Tibial nerve (tissue), 4 donors: Measurements from ENCODE around the gene PHLPP1.

Experiments
- EP300 ChIP-seq, 2 donors: sonication (generic); formaldehyde crosslinking; IDR thresholded peaks; one replicate each; pipeline ENCODE4 v1.6.1; 2017; ENCODE audit warnings: antibody characterized with exemption in 2 of 2, mild to moderate bottlenecking in 1 of 2
- POLR2A ChIP-seq, 2 donors: fragments of 450-650 bp; IDR thresholded peaks; one replicate each; pipeline ENCODE4 v1.6.1; 2017; ENCODE audit warnings: antibody characterized with exemption in 2 of 2, mild to moderate bottlenecking in 2 of 2, moderate library complexity in 2 of 2
- TF ChIP-seq, protein P1 (sequence below), 5 experiments: fragments of 200-600 bp in 3 of 5; fragments of 450-650 bp in 2 of 5; sonication (generic) in 3 of 5; IDR thresholded peaks; one replicate each; pipeline ENCODE4 v1.5.1; 2016 to 2019; ENCODE audit warnings: antibody characterized with exemption in 5 of 5, mild to moderate bottlenecking in 3 of 5, moderate library complexity in 2 of 5

DNA sequence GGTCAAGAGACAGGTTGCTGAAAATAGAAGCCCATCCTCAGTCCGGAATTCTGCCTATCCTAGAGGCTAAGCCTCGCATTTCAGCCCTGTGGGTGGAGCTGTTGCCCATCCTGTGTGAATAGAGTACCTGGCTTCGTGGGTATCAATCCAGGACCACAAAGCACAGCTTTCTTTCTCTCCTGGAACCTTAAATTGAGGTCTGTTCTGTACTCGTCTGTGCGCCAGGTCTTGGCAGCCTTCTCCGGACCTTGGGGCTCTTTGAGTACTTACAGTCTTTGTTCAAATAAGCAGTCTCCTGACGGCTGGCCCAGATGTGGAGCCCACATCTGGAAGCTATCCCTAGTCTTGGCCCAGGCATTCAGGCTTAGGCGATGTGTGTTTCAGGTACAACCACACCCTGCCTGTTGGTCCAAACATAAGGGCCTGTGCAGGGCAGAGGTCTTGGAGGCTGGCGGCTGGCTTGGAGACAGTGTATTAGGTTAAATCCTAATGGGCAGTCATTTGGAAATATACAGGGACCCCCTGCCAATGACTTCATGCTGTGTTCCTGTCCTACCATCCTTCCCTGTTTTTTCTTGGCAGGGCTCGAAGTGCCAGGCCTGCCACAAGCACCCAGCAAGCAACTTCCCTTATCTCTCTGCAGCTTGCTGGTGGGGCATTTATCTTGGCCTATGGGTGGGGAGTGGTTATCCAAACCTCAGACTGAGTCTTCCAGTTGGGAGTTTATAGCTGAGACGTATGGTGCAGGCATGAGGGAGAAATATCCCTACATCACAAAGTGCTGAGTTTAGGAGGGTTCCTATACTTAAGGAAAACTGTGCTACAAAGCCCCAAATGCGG is 310.1 kb downstream of the PHLPP1 start:
- TF ChIP-seq, protein P1, sequence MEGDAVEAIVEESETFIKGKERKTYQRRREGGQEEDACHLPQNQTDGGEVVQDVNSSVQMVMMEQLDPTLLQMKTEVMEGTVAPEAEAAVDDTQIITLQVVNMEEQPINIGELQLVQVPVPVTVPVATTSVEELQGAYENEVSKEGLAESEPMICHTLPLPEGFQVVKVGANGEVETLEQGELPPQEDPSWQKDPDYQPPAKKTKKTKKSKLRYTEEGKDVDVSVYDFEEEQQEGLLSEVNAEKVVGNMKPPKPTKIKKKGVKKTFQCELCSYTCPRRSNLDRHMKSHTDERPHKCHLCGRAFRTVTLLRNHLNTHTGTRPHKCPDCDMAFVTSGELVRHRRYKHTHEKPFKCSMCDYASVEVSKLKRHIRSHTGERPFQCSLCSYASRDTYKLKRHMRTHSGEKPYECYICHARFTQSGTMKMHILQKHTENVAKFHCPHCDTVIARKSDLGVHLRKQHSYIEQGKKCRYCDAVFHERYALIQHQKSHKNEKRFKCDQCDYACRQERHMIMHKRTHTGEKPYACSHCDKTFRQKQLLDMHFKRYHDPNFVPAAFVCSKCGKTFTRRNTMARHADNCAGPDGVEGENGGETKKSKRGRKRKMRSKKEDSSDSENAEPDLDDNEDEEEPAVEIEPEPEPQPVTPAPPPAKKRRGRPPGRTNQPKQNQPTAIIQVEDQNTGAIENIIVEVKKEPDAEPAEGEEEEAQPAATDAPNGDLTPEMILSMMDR (IDR thresholded peaks at IDR 0.05) = peak in 3 of 5 experiments; percentile 16 to 35 (median 21)
- TF ChIP-seq POLR2A (IDR thresholded peaks at IDR 0.05) (no peak), EP300 (IDR thresholded peaks at IDR 0.05) (no peak)
